SK-N-SH (cell line): Measurements from ENCODE around the gene NUDT22. TPM values are rescaled to one million over a fixed set of nuclear protein-coding genes. Genes with fewer than 3 reads are reported as not detected.

Source experiments
- CTCF ChIA-PET: fragments of 300-600, 350-600 bp; formaldehyde crosslinking; extraction: SDS; loops from one replicate; lab custom pipeline; 2021; lab: Yijun Ruan, JAX
- POLR2A ChIA-PET: fragments of 350-600 bp; sonication (Branson Sonifier 250); formaldehyde crosslinking; extraction: SDS; loops from one replicate; lab custom pipeline; 2020; ENCODE audit warnings: antibody characterized with exemption, inconsistent platforms; lab: Yijun Ruan, JAX
- DNase-seq: peaks from one replicate; pipeline ENCODE4 v3.0.0; 2012
- H2AFZ ChIP-seq: fragments of 200-600 bp; sonication (generic); 2 replicates; pipeline ENCODE4 v1.8.1; 2016; ENCODE audit warnings: antibody characterized with exemption, mild to moderate bottlenecking, low read depth
- H3F3A ChIP-seq: fragments of 200-600 bp; sonication (generic); replicated peaks from 2 replicates; pipeline ENCODE3; 2016; ENCODE audit warnings: antibody characterized with exemption, mild to moderate bottlenecking; ENCODE audit not compliant: insufficient read depth
- H3K27ac ChIP-seq, 2 experiments: fragments of 200-500 bp in 1 of 2; fragments of 200-600 bp in 1 of 2; sonication (Bioruptor generic) in 1 of 2; sonication (generic), shearing (Covaris generic) in 1 of 2; 2 replicates each; pipeline versions ENCODE4 v1.5.1 to v1.6.1; 2014 to 2016; ENCODE audit warnings: low read depth in 2 of 2, inconsistent platforms in 1 of 2, low read length in 1 of 2, mild to moderate bottlenecking in 1 of 2, mixed read lengths in 1 of 2
- H3K27me3 ChIP-seq: fragments of 200-600 bp; sonication (generic), shearing (Covaris generic); 2 replicates; pipeline ENCODE4 v1.6.1; 2016; ENCODE audit warnings: mixed run types; ENCODE audit not compliant: insufficient read depth
- H3K36me3 ChIP-seq, 2 experiments: fragments of 200-500 bp in 1 of 2; fragments of 200-600 bp in 1 of 2; sonication (Bioruptor generic) in 1 of 2; sonication (generic) in 1 of 2; replicated peaks in 1 of 2; 2 replicates each; pipeline versions ENCODE3 to v1.5.1; 2014 to 2016; ENCODE audit warnings: low read length in 1 of 2, mild to moderate bottlenecking in 1 of 2; ENCODE audit not compliant: insufficient read depth in 2 of 2, control insufficient read depth in 1 of 2
- H3K4me1 ChIP-seq, 2 experiments: fragments of 200-500 bp in 1 of 2; fragments of 200-600 bp in 1 of 2; sonication (Bioruptor generic) in 1 of 2; sonication (generic), shearing (Covaris generic) in 1 of 2; 2 replicates each; pipeline versions ENCODE4 v1.5.1 to v1.6.1; 2014 to 2016; ENCODE audit warnings: low read depth in 1 of 2, low read length in 1 of 2, mixed run types in 1 of 2; ENCODE audit not compliant: insufficient read depth in 2 of 2, control insufficient read depth in 1 of 2
- H3K4me2 ChIP-seq: fragments of 200-600 bp; sonication (generic), shearing (Covaris generic); 2 replicates; pipeline ENCODE4 v1.6.1; 2017; ENCODE audit warnings: mixed run types
- H3K4me3 ChIP-seq, 2 experiments: fragments of 200-500 bp in 1 of 2; fragments of 200-600 bp in 1 of 2; sonication (Bioruptor generic) in 1 of 2; sonication (generic), shearing (Covaris generic) in 1 of 2; 2 replicates each; pipeline versions ENCODE4 v1.5.1 to v1.8.1; 2014 to 2016; ENCODE audit warnings: low read depth in 2 of 2, inconsistent platforms in 1 of 2, low read length in 1 of 2, mild to moderate bottlenecking in 1 of 2, mixed read lengths in 1 of 2, moderate library complexity in 1 of 2
- H3K79me2 ChIP-seq: fragments of 200-600 bp; sonication (generic); 2 replicates; pipeline ENCODE4 v1.8.1; 2017; ENCODE audit warnings: mild to moderate bottlenecking; ENCODE audit not compliant: insufficient read depth
- H3K9ac ChIP-seq: fragments of 200-600 bp; sonication (generic); 2 replicates; pipeline ENCODE4 v1.6.1; 2017; ENCODE audit warnings: mixed run types
- H3K9me2 ChIP-seq: fragments of 200-600 bp; sonication (generic); 2 replicates; pipeline ENCODE4 v1.6.1; 2017; ENCODE audit warnings: mixed run types
- H3K9me3 ChIP-seq: fragments of 200-600 bp; sonication (generic); 2 replicates; pipeline ENCODE4 v1.6.1; 2017; ENCODE audit warnings: mixed run types, mild to moderate bottlenecking, moderate library complexity
- H4K20me1 ChIP-seq: fragments of 200-600 bp; sonication (generic); 2 replicates; pipeline ENCODE4 v1.6.1; 2017; ENCODE audit warnings: mild to moderate bottlenecking, mixed run types; ENCODE audit not compliant: insufficient read depth
- EP300 ChIP-seq, 2 experiments: IDR thresholded peaks; 2 replicates each; pipeline versions ENCODE4 v1.4.0 to v1.6.1; 2012; ENCODE audit warnings: borderline replicate concordance in 1 of 2, low read depth in 1 of 2, low read length in 1 of 2
- EZH2phosphoT487 ChIP-seq: fragments of 200-600 bp; sonication (generic); IDR thresholded peaks from 2 replicates; pipeline ENCODE4 v1.6.1; 2017; ENCODE audit warnings: low read depth, mixed run types, mild to moderate bottlenecking, antibody characterized with exemption, moderate library complexity, borderline replicate concordance
- GABPA ChIP-seq: IDR thresholded peaks from 2 replicates; pipeline ENCODE4 v1.4.0; 2012; ENCODE audit warnings: low read depth, mild to moderate bottlenecking
- MEF2A ChIP-seq: IDR thresholded peaks from 2 replicates; pipeline ENCODE4 v1.4.0; 2012; ENCODE audit warnings: low read depth, borderline replicate concordance
- MXI1 ChIP-seq: IDR thresholded peaks from 2 replicates; pipeline ENCODE4 v1.6.1; 2012; ENCODE audit warnings: mild to moderate bottlenecking, low read depth, low read length, improper control_type of control experiment
- NFIC ChIP-seq: IDR thresholded peaks from 2 replicates; pipeline ENCODE4 v1.4.0; 2012; ENCODE audit warnings: borderline replicate concordance
- PBX3 ChIP-seq: IDR thresholded peaks from 2 replicates; pipeline ENCODE4; 2012
- POLR2AphosphoS5 ChIP-seq: IDR thresholded peaks from 2 replicates; pipeline ENCODE4 v1.6.1; 2012; ENCODE audit warnings: low read depth, low read length
- REST ChIP-seq: IDR thresholded peaks from 2 replicates; pipeline ENCODE4 v1.6.1; 2012; ENCODE audit warnings: mild to moderate bottlenecking, low read depth, low read length, moderate library complexity
- RXRA ChIP-seq: IDR thresholded peaks from 2 replicates; pipeline ENCODE4 v1.4.0; 2012; ENCODE audit warnings: low read depth, mild to moderate bottlenecking, borderline replicate concordance
- SIN3A ChIP-seq: IDR thresholded peaks from 2 replicates; pipeline ENCODE4 v1.6.1; 2012; ENCODE audit warnings: low read depth, mild to moderate bottlenecking, low read length, moderate library complexity, borderline replicate concordance
- TAF1 ChIP-seq: IDR thresholded peaks from 2 replicates; pipeline ENCODE4 v1.6.1; 2012; ENCODE audit warnings: low read depth, mild to moderate bottlenecking, low read length, moderate library complexity, borderline replicate concordance
- USF1 ChIP-seq: IDR thresholded peaks from 2 replicates; pipeline ENCODE4 v1.4.0; 2012; ENCODE audit warnings: low read depth, borderline replicate concordance
- YY1 ChIP-seq: IDR thresholded peaks from 2 replicates; pipeline ENCODE4 v1.4.0; 2012; ENCODE audit warnings: low read depth, mild to moderate bottlenecking
- WGBS: methylation state at CpG from one replicate; pipeline ENCODE4 v1.1.6; 2017; ENCODE audit warnings: low lambda C conversion rate; 5-methylcytosine and 5-hydroxymethylcytosine counted together
- polyA plus RNA-seq, 3 experiments: library from polyadenylated mRNA; depleted of rRNA; stranded (reverse); fragments of >200 nt; gene quantifications; 2 replicates each; pipeline ENCODE4 v1.2.3, GENCODE V29; 2012
- TF ChIP-seq, protein P1 (sequence below): fragments of 150-350 bp; IDR thresholded peaks from 2 replicates; pipeline ENCODE4 v1.6.1; 2017; ENCODE audit warnings: antibody characterized with exemption, low read length, low read depth, borderline replicate concordance

The NUDT22 gene
- polyA plus RNA-seq, 1 of the 3 experiments (the other 2 are of a cell fraction), result 72.7 TPM

- Histone ChIP-seq H3K4me3 (peak overlapping the region; percentile 78 to 92), H2AFZ (0 out of 2 replicates have a peak overlapping the region, but pooled peaks have one; percentile 0), H3F3A (peaks cover 28% of the 10 kb centered on the region), H3K27me3 (no peaks in the 10 kb centered on the region), H3K79me2 (peaks cover 48% of the 10 kb centered on the region), H3K36me3 (peaks cover 10 to 32% of the 10 kb centered on the region in 2 experiments), H3K9me2 (no peaks in the 10 kb centered on the region), H3K9ac (peak overlapping the region; percentile 84), H3K4me2 (peak overlapping the region; percentile 98), H3K9me3 (no peaks in the 10 kb centered on the region), H3K27ac (peak overlapping the region; percentile 67 to 90; a peak in 3 of 4 replicates), H4K20me1 (no peaks in the 10 kb centered on the region), H3K4me1 (peaks cover 15 to 38% of the 10 kb centered on the region in 2 experiments; a peak in 2 of 4 replicates)
- under 1% methylated on average over 34 of the region's 63 CpGs for WGBS
- CTCF ChIA-PET, result interaction anchor here (0.6 to 3.3 kb wide), 5 partner anchors 10 to 89 kb away, joined by 3 to 17 read pairs (median 6); partner anchors contain the start of gene PLCB3
- POLR2A ChIA-PET, result interaction anchor here (0.6 to 12.4 kb wide), 13 partner anchors 8 to 152 kb away, joined by 3 to 112 read pairs (median 4); partner anchors contain the start of genes BAD, DNAJC4, ESRRA and GPR137
- DNase-seq, result peak; percentile 95
- TF ChIP-seq POLR2AphosphoS5 (peak; percentile 65; the same call in 1 of the 2 replicates), YY1 (peak; percentile 83), SIN3A (no peak), REST (no peak), TAF1 (peak; percentile 66), EZH2phosphoT487 (no peak), GABPA (peak; percentile 7; the same call in 1 of the 2 replicates), MXI1 (no peak; the same call in 1 of the 2 replicates), USF1 (no peak), PBX3 (peak; percentile 96), MEF2A (no peak), EP300 (IDR thresholded peaks at IDR 0.05; ENCODE audit: borderline replicate concordance in 1 of 2, low read depth in 1 of 2, low read length in 1 of 2) (no peak), RXRA (no peak), NFIC (no peak)
- TF ChIP-seq, protein P1, sequence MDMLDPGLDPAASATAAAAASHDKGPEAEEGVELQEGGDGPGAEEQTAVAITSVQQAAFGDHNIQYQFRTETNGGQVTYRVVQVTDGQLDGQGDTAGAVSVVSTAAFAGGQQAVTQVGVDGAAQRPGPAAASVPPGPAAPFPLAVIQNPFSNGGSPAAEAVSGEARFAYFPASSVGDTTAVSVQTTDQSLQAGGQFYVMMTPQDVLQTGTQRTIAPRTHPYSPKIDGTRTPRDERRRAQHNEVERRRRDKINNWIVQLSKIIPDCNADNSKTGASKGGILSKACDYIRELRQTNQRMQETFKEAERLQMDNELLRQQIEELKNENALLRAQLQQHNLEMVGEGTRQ, result no peak
Observed at GRCh38 chr11:64241491-64242374, 15.7 kb downstream of the NUDT22 start.
